HEK293 (cell line): ENCODE results near the gene RHOF.
A peak's percentile ranks its signal among the peaks of the same experiment; 100 is the strongest.

Experiments
- ELK4 ChIP-seq: IDR thresholded peaks from 2 replicates; pipeline ENCODE4 v1.6.1; 2011; ENCODE audit warnings: mild to moderate bottlenecking, low read depth, low read length, borderline replicate concordance
- GLIS2 ChIP-seq: fragments of 450-650 bp; formaldehyde crosslinking; IDR thresholded peaks from 2 replicates; pipeline ENCODE4 v1.5.1; 2016; ENCODE audit warnings: missing biosample characterization, missing genetic modification characterization
- KLF10 ChIP-seq: fragments of 450-650 bp; IDR thresholded peaks from 2 replicates; pipeline ENCODE4 v1.5.1; 2018; ENCODE audit warnings: missing biosample characterization, mild to moderate bottlenecking, missing genetic modification characterization
- OSR2 ChIP-seq: fragments of 450-650 bp; formaldehyde crosslinking; IDR thresholded peaks from 2 replicates; pipeline ENCODE4 v1.5.1; 2016; ENCODE audit warnings: missing biosample characterization, missing genetic modification characterization
- SP2 ChIP-seq: fragments of 450-650 bp; formaldehyde crosslinking; IDR thresholded peaks from 2 replicates; pipeline ENCODE4 v1.5.1; 2016; ENCODE audit warnings: missing biosample characterization, missing genetic modification characterization
- TSHZ1 ChIP-seq: fragments of 450-650 bp; formaldehyde crosslinking; IDR thresholded peaks from 2 replicates; pipeline ENCODE4 v1.5.1; 2016; ENCODE audit warnings: missing biosample characterization, missing genetic modification characterization, borderline replicate concordance
- YY2 ChIP-seq: fragments of 450-650 bp; formaldehyde crosslinking; IDR thresholded peaks from 2 replicates; pipeline ENCODE4 v1.5.1; 2016; ENCODE audit warnings: missing biosample characterization, missing genetic modification characterization
- ZFP41 ChIP-seq: fragments of 450-650 bp; formaldehyde crosslinking; IDR thresholded peaks from 2 replicates; pipeline ENCODE4 v1.5.1; 2016; ENCODE audit warnings: missing biosample characterization, missing genetic modification characterization, borderline replicate concordance
- ZNF114 ChIP-seq: fragments of 450-650 bp; formaldehyde crosslinking; IDR thresholded peaks from 2 replicates; pipeline ENCODE4 v1.5.0; 2017; ENCODE audit warnings: missing biosample characterization, missing genetic modification characterization
- ZNF157 ChIP-seq: fragments of 450-650 bp; formaldehyde crosslinking; IDR thresholded peaks from 2 replicates; pipeline ENCODE4 v1.5.1; 2016; ENCODE audit warnings: missing biosample characterization, missing genetic modification characterization
- ZNF169 ChIP-seq: fragments of 450-650 bp; formaldehyde crosslinking; IDR thresholded peaks from 2 replicates; pipeline ENCODE4 v1.5.1; 2016; ENCODE audit warnings: missing biosample characterization, missing genetic modification characterization
- ZNF175 ChIP-seq: fragments of 450-650 bp; formaldehyde crosslinking; IDR thresholded peaks from 2 replicates; pipeline ENCODE4 v1.5.1; 2016; ENCODE audit warnings: missing biosample characterization, missing genetic modification characterization
- ZNF354C ChIP-seq: fragments of 450-650 bp; formaldehyde crosslinking; IDR thresholded peaks from 2 replicates; pipeline ENCODE4 v1.5.1; 2016; ENCODE audit warnings: missing biosample characterization, missing genetic modification characterization, low read depth, borderline replicate concordance
- ZNF366 ChIP-seq: fragments of 450-650 bp; formaldehyde crosslinking; conservative IDR thresholded peaks from 2 replicates; pipeline ENCODE4 v1.5.1; 2016; ENCODE audit warnings: missing biosample characterization, missing genetic modification characterization
- ZNF37A ChIP-seq: fragments of 450-650 bp; IDR thresholded peaks from 2 replicates; pipeline ENCODE4 v1.5.1; 2018; ENCODE audit warnings: missing biosample characterization, missing genetic modification characterization
- ZNF398 ChIP-seq: fragments of 450-650 bp; formaldehyde crosslinking; IDR thresholded peaks from 2 replicates; pipeline ENCODE4 v1.5.1; 2017; ENCODE audit warnings: missing biosample characterization, missing genetic modification characterization
- ZNF404 ChIP-seq: fragments of 450-650 bp; formaldehyde crosslinking; IDR thresholded peaks from 2 replicates; pipeline ENCODE4 v1.5.1; 2017; ENCODE audit warnings: missing biosample characterization, missing genetic modification characterization
- ZNF423 ChIP-seq: fragments of 450-650 bp; formaldehyde crosslinking; IDR thresholded peaks from 2 replicates; pipeline ENCODE4 v1.5.1; 2016; ENCODE audit warnings: missing biosample characterization, missing genetic modification characterization
- ZNF449 ChIP-seq: fragments of 450-650 bp; formaldehyde crosslinking; IDR thresholded peaks from 2 replicates; pipeline ENCODE4 v1.5.1; 2017; ENCODE audit warnings: missing biosample characterization, mild to moderate bottlenecking, missing genetic modification characterization, moderate library complexity
- ZNF514 ChIP-seq: fragments of 450-650 bp; formaldehyde crosslinking; IDR thresholded peaks from 2 replicates; pipeline ENCODE4 v1.5.1; 2016; ENCODE audit warnings: missing biosample characterization, missing genetic modification characterization
- ZNF555 ChIP-seq: fragments of 450-650 bp; formaldehyde crosslinking; conservative IDR thresholded peaks from 2 replicates; pipeline ENCODE4 v1.5.1; 2017; ENCODE audit warnings: missing biosample characterization, mild to moderate bottlenecking, missing genetic modification characterization, inconsistent platforms
- ZNF560 ChIP-seq: fragments of 450-650 bp; formaldehyde crosslinking; IDR thresholded peaks from 2 replicates; pipeline ENCODE4 v1.5.1; 2017; ENCODE audit warnings: missing biosample characterization, missing genetic modification characterization, borderline replicate concordance
- ZNF585B ChIP-seq: fragments of 450-650 bp; formaldehyde crosslinking; IDR thresholded peaks from 2 replicates; pipeline ENCODE4 v1.5.1; 2016; ENCODE audit warnings: missing biosample characterization, missing genetic modification characterization
- ZNF600 ChIP-seq: fragments of 450-650 bp; formaldehyde crosslinking; IDR thresholded peaks from 2 replicates; pipeline ENCODE4 v1.5.1; 2016; ENCODE audit warnings: missing biosample characterization, missing genetic modification characterization
- ZNF626 ChIP-seq: fragments of 450-650 bp; sonication (Bioruptor Pico); formaldehyde crosslinking; IDR thresholded peaks from 2 replicates; pipeline ENCODE4 v1.5.1; 2018; ENCODE audit warnings: missing biosample characterization, missing genetic modification characterization, inconsistent platforms
- ZNF658 ChIP-seq: fragments of 450-650 bp; formaldehyde crosslinking; IDR thresholded peaks from 2 replicates; pipeline ENCODE4; 2016; ENCODE audit warnings: missing biosample characterization, missing genetic modification characterization
- ZNF677 ChIP-seq: fragments of 450-650 bp; IDR thresholded peaks from 2 replicates; pipeline ENCODE4 v1.5.0; 2018; ENCODE audit warnings: missing biosample characterization, mild to moderate bottlenecking, missing genetic modification characterization, moderate library complexity
- ZNF76 ChIP-seq: fragments of 450-650 bp; formaldehyde crosslinking; IDR thresholded peaks from 2 replicates; pipeline ENCODE4; 2016; ENCODE audit warnings: low read depth, missing biosample characterization, missing genetic modification characterization, borderline replicate concordance
- ZNF785 ChIP-seq: fragments of 450-650 bp; formaldehyde crosslinking; IDR thresholded peaks from 2 replicates; pipeline ENCODE4 v1.5.1; 2016; ENCODE audit warnings: missing biosample characterization, missing genetic modification characterization
- ZNF830 ChIP-seq: fragments of 450-650 bp; IDR thresholded peaks from 2 replicates; pipeline ENCODE4 v1.5.0; 2018; ENCODE audit warnings: missing biosample characterization, missing genetic modification characterization, low read depth, mild to moderate bottlenecking, moderate library complexity
- ZNF837 ChIP-seq: fragments of 450-650 bp; formaldehyde crosslinking; IDR thresholded peaks from 2 replicates; pipeline ENCODE4 v1.5.1; 2016; ENCODE audit warnings: missing biosample characterization, missing genetic modification characterization
- ZSCAN4 ChIP-seq: fragments of 450-650 bp; formaldehyde crosslinking; IDR thresholded peaks from 2 replicates; pipeline ENCODE4 v1.5.1; 2017; ENCODE audit warnings: missing biosample characterization, missing genetic modification characterization

The RHOF gene

GRCh38 chr12:121839106-121839992, 45.9 kb upstream of the RHOF start (continued):
- TF ChIP-seq ZNF175 (no peak), ZNF76 (tag by site-specific recombination) (no peak), ZNF398 (tag by site-specific recombination) (no peak), ZNF157 (tag by site-specific recombination) (no peak), ZNF585B (tag by site-specific recombination) (no peak), ZNF114 (tag by site-specific recombination) (no peak), ZSCAN4 (tag by site-specific recombination) (no peak), KLF10 (tag by site-specific recombination) (peak; percentile 87), ZNF514 (tag by site-specific recombination) (no peak), ZNF366 (no peak), TSHZ1 (no peak), ZNF449 (tag by site-specific recombination) (no peak), ZNF354C (tag by site-specific recombination) (no peak), ZNF555 (no peak), ZNF658 (tag by site-specific recombination) (no peak), YY2 (tag by site-specific recombination) (no peak), OSR2 (tag by site-specific recombination) (no peak), ZNF404 (tag by site-specific recombination) (no peak), SP2 (peak; percentile 98), ZNF600 (tag by site-specific recombination) (peak; percentile 93), ZNF785 (tag by site-specific recombination) (no peak), ZNF677 (no peak), ZNF837 (tag by site-specific recombination) (no peak), ZNF169 (tag by site-specific recombination) (no peak), ZNF560 (tag by site-specific recombination) (no peak), ZFP41 (no peak), ZNF37A (tag by site-specific recombination) (no peak), ELK4 (no peak), ZNF830 (no peak), ZNF423 (no peak), GLIS2 (tag by site-specific recombination) (peak; percentile 98), ZNF626 (tag by site-specific recombination) (no peak)
